MM.1S (cell line): ENCODE results near the gene RHOT2.

Experiments
- DNase-seq: peaks from one replicate; pipeline ENCODE4 v3.0.0-alpha.2; 2015
- H2AFZ ChIP-seq: fragments of 300-600 bp; sonication (generic); 2 replicates; pipeline ENCODE4 v1.6.0; 2016; ENCODE audit warnings: antibody characterized with exemption, low read length
- H3F3A ChIP-seq: fragments of 300-600 bp; sonication (generic); 2 replicates; pipeline ENCODE4 v1.6.1; 2016; ENCODE audit warnings: mild to moderate bottlenecking, antibody characterized with exemption, low read length, moderate library complexity, mixed read lengths; ENCODE audit not compliant: insufficient read depth
- H3K27ac ChIP-seq: fragments of 300-600 bp; sonication (generic); 2 replicates; pipeline ENCODE4 v1.5.1; 2016; ENCODE audit warnings: mild to moderate bottlenecking, low read length
- H3K27me3 ChIP-seq: fragments of 300-600 bp; sonication (generic); replicated peaks from 2 replicates; pipeline ENCODE4 v1.6.0; 2016; ENCODE audit warnings: low read length; ENCODE audit not compliant: insufficient read depth
- H3K36me3 ChIP-seq: fragments of 300-600 bp; sonication (generic); replicated peaks from 2 replicates; pipeline ENCODE4 v1.6.1; 2016; ENCODE audit warnings: mild to moderate bottlenecking, low read length, mixed read lengths; ENCODE audit not compliant: insufficient read depth
- H3K4me1 ChIP-seq: fragments of 300-600 bp; sonication (generic); 2 replicates; pipeline ENCODE4 v1.6.1; 2016; ENCODE audit warnings: low read length, mixed read lengths
- H3K4me2 ChIP-seq: fragments of 300-600 bp; sonication (generic); 2 replicates; pipeline ENCODE4 v1.6.0; 2016; ENCODE audit warnings: low read depth, low read length
- H3K4me3 ChIP-seq: fragments of 300-600 bp; sonication (generic); 2 replicates; pipeline ENCODE4 v1.5.1; 2016; ENCODE audit warnings: low read length, mixed read lengths
- H3K79me2 ChIP-seq: fragments of 300-600 bp; sonication (generic); 2 replicates; pipeline ENCODE4 v1.6.1; 2016; ENCODE audit warnings: mixed run types, low read length, mixed read lengths
- H3K9ac ChIP-seq: fragments of 300-600 bp; sonication (generic); 2 replicates; pipeline ENCODE4 v1.6.1; 2016; ENCODE audit warnings: low read length, mixed read lengths
- H3K9me2 ChIP-seq: fragments of 300-600 bp; sonication (generic); replicated peaks from 2 replicates; pipeline ENCODE4 v1.6.1; 2016; ENCODE audit warnings: mild to moderate bottlenecking, low read length, mixed read lengths; ENCODE audit not compliant: insufficient read depth
- H3K9me3 ChIP-seq: fragments of 300-600 bp; sonication (generic); replicated peaks from 2 replicates; pipeline ENCODE4 v1.6.1; 2016; ENCODE audit warnings: mild to moderate bottlenecking, low read length, mixed read lengths; ENCODE audit not compliant: insufficient read depth
- H4K20me1 ChIP-seq: fragments of 300-600 bp; sonication (generic); 2 replicates; pipeline ENCODE4 v1.6.1; 2016; ENCODE audit warnings: mild to moderate bottlenecking, low read length, moderate library complexity, mixed read lengths; ENCODE audit not compliant: insufficient read depth
- EZH2 ChIP-seq: fragments of 300-600 bp; sonication (generic); optimal IDR thresholded peaks from 2 replicates; pipeline ENCODE3; 2017; ENCODE audit warnings: low read depth, mild to moderate bottlenecking, antibody characterized with exemption, low read length, mixed read lengths
- EZH2phosphoT487 ChIP-seq: fragments of 300-600 bp; sonication (generic); IDR thresholded peaks from 2 replicates; pipeline ENCODE4 v1.6.1; 2018; ENCODE audit warnings: antibody characterized with exemption, low read length
- TF ChIP-seq, protein P1 (sequence below): fragments of 300-600 bp; sonication (generic); IDR thresholded peaks from 2 replicates; pipeline ENCODE4 v1.5.1; 2016; ENCODE audit warnings: antibody characterized with exemption, low read length, mixed read lengths

The RHOT2 gene

GRCh38 chr16:710500-711075 is 42.7 kb downstream of the RHOT2 start:
- Histone ChIP-seq H3F3A (no peaks in the 10 kb centered on the region), H3K9ac (no peak overlapping the region), H3K36me3 (no peaks in the 10 kb centered on the region), H4K20me1 (no peaks in the 10 kb centered on the region), H3K9me2 (no peaks in the 10 kb centered on the region), H3K27ac (no peak overlapping the region), H3K79me2 (no peaks in the 10 kb centered on the region), H3K9me3 (no peaks in the 10 kb centered on the region), H2AFZ (no peak overlapping the region), H3K27me3 (peaks cover 46% of the 10 kb centered on the region), H3K4me3 (no peak overlapping the region), H3K4me1 (peaks cover 7% of the 10 kb centered on the region; the same call in 1 of the 2 replicates), H3K4me2 (no peak overlapping the region)
- TF ChIP-seq EZH2 (no peak), EZH2phosphoT487 (no peak)
- TF ChIP-seq, protein P1, sequence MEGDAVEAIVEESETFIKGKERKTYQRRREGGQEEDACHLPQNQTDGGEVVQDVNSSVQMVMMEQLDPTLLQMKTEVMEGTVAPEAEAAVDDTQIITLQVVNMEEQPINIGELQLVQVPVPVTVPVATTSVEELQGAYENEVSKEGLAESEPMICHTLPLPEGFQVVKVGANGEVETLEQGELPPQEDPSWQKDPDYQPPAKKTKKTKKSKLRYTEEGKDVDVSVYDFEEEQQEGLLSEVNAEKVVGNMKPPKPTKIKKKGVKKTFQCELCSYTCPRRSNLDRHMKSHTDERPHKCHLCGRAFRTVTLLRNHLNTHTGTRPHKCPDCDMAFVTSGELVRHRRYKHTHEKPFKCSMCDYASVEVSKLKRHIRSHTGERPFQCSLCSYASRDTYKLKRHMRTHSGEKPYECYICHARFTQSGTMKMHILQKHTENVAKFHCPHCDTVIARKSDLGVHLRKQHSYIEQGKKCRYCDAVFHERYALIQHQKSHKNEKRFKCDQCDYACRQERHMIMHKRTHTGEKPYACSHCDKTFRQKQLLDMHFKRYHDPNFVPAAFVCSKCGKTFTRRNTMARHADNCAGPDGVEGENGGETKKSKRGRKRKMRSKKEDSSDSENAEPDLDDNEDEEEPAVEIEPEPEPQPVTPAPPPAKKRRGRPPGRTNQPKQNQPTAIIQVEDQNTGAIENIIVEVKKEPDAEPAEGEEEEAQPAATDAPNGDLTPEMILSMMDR, result no peak
- no peak for DNase-seq

- Histone ChIP-seq H3K79me2 (no peaks in the 10 kb centered on the region), H2AFZ (no peak overlapping the region), H4K20me1 (no peaks in the 10 kb centered on the region), H3K4me2 (no peak overlapping the region), H3K4me3 (no peak overlapping the region), H3K9me2 (no peaks in the 10 kb centered on the region), H3K27me3 (peaks cover 46% of the 10 kb centered on the region), H3F3A (no peaks in the 10 kb centered on the region), H3K9me3 (no peaks in the 10 kb centered on the region), H3K36me3 (no peaks in the 10 kb centered on the region), H3K4me1 (peaks cover 7% of the 10 kb centered on the region; the same call in 1 of the 2 replicates), H3K27ac (no peak overlapping the region), H3K9ac (no peak overlapping the region)
- TF ChIP-seq, protein P1, result no peak
- TF ChIP-seq EZH2 (no peak), EZH2phosphoT487 (no peak)
- no peak for DNase-seq
These were observed 43.2 kb downstream of the RHOT2 start for GRCh38 chr16:711084-711483.

- H3K9me2 ChIP-seq, result no peaks in the 10 kb centered on the region
- H3K27me3 ChIP-seq, result peaks cover 46% of the 10 kb centered on the region
- TF ChIP-seq EZH2 (no peak), EZH2phosphoT487 (no peak)
- TF ChIP-seq, protein P1, result peak; percentile 77
These were observed 43.8 kb downstream of the RHOT2 start for GRCh38 chr16:711548-712320.

More at GRCh38 chr16:711548-712320, 43.8 kb downstream of the RHOT2 start:
- peaks cover 7% of the 10 kb centered on the region; the same call in 1 of the 2 replicates for H3K4me1 ChIP-seq
- no peaks in the 10 kb centered on the region for H4K20me1 ChIP-seq
- H3K9me3 ChIP-seq, result no peaks in the 10 kb centered on the region
- H3F3A ChIP-seq, result no peaks in the 10 kb centered on the region
- H3K4me3 ChIP-seq, result no peak overlapping the region
- no peaks in the 10 kb centered on the region for H3K36me3 ChIP-seq
- H3K27ac ChIP-seq, result no peak overlapping the region
- H2AFZ ChIP-seq, result no peak overlapping the region
- DNase-seq, result peak; percentile 63
- no peak overlapping the region for H3K9ac ChIP-seq
- no peak overlapping the region for H3K4me2 ChIP-seq
- H3K79me2 ChIP-seq, result no peaks in the 10 kb centered on the region
